Measurements from ENCODE around the gene GNAZ. TPM values are rescaled to one million over a fixed set of nuclear protein-coding genes. Genes with fewer than 3 reads are reported as not detected.

Gene GNAZ
- total RNA-seq, 1 experiment from 2014 or later, result 5.0 TPM

DNA sequence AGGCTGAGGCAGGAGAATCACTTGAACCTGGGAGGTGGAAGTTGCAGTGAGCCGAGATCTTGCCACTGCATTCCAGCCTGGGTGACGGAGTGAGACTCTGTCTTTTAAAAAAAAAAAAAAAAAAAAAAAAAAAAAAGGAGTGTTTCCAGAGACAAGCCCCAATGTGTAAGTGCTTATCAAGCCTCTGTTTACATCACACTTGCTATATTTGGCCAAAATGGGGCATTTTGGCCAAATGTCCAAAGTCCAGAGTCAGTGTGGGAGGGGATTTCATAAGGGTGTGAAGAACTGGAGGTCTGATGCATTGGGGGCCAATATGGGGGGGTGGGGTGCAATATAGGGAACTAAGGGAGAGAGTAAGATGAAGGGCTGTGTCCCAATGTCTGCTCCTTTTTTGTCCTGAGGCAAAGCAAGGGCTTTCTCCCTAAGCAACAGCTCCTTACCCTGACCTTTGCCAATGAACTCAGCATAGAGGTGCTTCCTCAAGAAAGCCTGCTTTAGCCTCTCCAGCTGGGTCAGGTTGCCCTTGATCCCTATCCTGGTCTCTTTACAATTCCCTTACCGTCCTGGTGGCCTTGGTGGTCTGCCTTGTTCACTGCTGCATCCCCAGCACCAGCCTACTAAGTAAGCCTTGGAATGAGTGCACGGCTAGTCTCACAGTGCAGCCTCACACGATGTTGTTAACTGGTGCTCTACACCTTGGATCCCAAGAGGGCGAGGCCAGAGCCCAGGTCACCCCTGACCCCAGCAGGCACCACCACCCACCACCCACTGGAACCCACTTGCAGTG lies 95.9 kb downstream of the GNAZ start:
- Mint-ChIP-seq H3K4me1 (peaks cover 7 to 31% of the 10 kb centered on the region in 2 experiments), H3K27me3 (ENCODE audit: low read depth) (peaks cover 12% of the 10 kb centered on the region), H3K36me3 (ENCODE audit: insufficient read depth in 1 of 3, low read depth in 3 of 3) (no peaks in the 10 kb centered on the region; a peak in 1 of 7 replicates), H3K4me3 (no peak overlapping the region), H3K9me3 (no peaks in the 10 kb centered on the region), H3K27ac (no peak overlapping the region; a peak in 1 of 7 replicates)
- TF ChIP-seq, protein P1, sequence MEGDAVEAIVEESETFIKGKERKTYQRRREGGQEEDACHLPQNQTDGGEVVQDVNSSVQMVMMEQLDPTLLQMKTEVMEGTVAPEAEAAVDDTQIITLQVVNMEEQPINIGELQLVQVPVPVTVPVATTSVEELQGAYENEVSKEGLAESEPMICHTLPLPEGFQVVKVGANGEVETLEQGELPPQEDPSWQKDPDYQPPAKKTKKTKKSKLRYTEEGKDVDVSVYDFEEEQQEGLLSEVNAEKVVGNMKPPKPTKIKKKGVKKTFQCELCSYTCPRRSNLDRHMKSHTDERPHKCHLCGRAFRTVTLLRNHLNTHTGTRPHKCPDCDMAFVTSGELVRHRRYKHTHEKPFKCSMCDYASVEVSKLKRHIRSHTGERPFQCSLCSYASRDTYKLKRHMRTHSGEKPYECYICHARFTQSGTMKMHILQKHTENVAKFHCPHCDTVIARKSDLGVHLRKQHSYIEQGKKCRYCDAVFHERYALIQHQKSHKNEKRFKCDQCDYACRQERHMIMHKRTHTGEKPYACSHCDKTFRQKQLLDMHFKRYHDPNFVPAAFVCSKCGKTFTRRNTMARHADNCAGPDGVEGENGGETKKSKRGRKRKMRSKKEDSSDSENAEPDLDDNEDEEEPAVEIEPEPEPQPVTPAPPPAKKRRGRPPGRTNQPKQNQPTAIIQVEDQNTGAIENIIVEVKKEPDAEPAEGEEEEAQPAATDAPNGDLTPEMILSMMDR (conservative IDR thresholded peaks at IDR 0.05), result no peak
- no peak overlapping the region for H3K9ac ChIP-seq (ENCODE audit: extremely low read depth, insufficient read length, low read length)
- H3K56ac ChIP-seq (ENCODE audit: insufficient read length, low read depth, low read length), result no peak overlapping the region
- no peaks in the 10 kb centered on the region; the same call in 1 of the 2 replicates for H3K4me1 ChIP-seq (ENCODE audit: insufficient read depth, low read length)
- no peak overlapping the region for H2BK12ac ChIP-seq (ENCODE audit: insufficient read length, low read depth, low read length)
- H4K20me1 ChIP-seq (ENCODE audit: control insufficient read depth, insufficient read depth, insufficient read length), result no peaks in the 10 kb centered on the region
- H2BK5ac ChIP-seq (ENCODE audit: insufficient read length, low read length), result no peak overlapping the region
- H2AFZ ChIP-seq (ENCODE audit: low read length), result no peak overlapping the region
- no peak overlapping the region for H2BK15ac ChIP-seq (ENCODE audit: low read depth, low read length)
- no peak overlapping the region for H3K18ac ChIP-seq (ENCODE audit: insufficient read length, low read depth, low read length)
- H3K14ac ChIP-seq (ENCODE audit: insufficient read depth, low read length), result no peak overlapping the region
- no peak overlapping the region for H4K91ac ChIP-seq (ENCODE audit: insufficient read length, low read depth, low read length)
- no peak overlapping the region for H4K5ac ChIP-seq (ENCODE audit: insufficient read length, low read depth, low read length)
- no peaks in the 10 kb centered on the region for H3K27me3 ChIP-seq (ENCODE audit: insufficient read depth, low read length)
- no peak overlapping the region for H2BK120ac ChIP-seq (ENCODE audit: low read depth, low read length, poor library complexity, severe bottlenecking)
- H3K9me3 ChIP-seq (ENCODE audit: control insufficient read depth, low read depth, low read length), result no peaks in the 10 kb centered on the region
- H3K79me2 ChIP-seq (ENCODE audit: insufficient read depth, low read length), result no peaks in the 10 kb centered on the region
- no peaks in the 10 kb centered on the region for H3K79me1 ChIP-seq (ENCODE audit: insufficient read depth, low read depth, low read length, poor library complexity, severe bottlenecking)
- no CpG with 5 or more reads among the region's 6 CpGs for WGBS (ENCODE audit: extremely low coverage, insufficient read length, low lambda C conversion rate)
- no peak overlapping the region for H3K4me2 ChIP-seq (ENCODE audit: insufficient read depth, insufficient read length, low read length)
- no peak overlapping the region for H3K27ac ChIP-seq (ENCODE audit: insufficient read length, low read depth, low read length)
- no peaks in the 10 kb centered on the region for H3K23me2 ChIP-seq (ENCODE audit: insufficient read length, low read depth, low read length, poor library complexity, severe bottlenecking)
- H2BK20ac ChIP-seq (ENCODE audit: low read depth, low read length, poor library complexity, severe bottlenecking), result no peak overlapping the region
- no peak overlapping the region for H2AK5ac ChIP-seq (ENCODE audit: insufficient read length, low read length)
- H3K4ac ChIP-seq (ENCODE audit: low read depth, low read length), result no peak overlapping the region
- no peak for DNase-seq
- no peak overlapping the region for H4K8ac ChIP-seq (replicated peaks; ENCODE audit: insufficient read length, low read depth, low read length)
- no peak overlapping the region for H3K23ac ChIP-seq (ENCODE audit: insufficient read length, low read depth, low read length)
- no peak overlapping the region for H3T11ph ChIP-seq (ENCODE audit: low read length)
